Mucosa of rectum (tissue), 2 donors: ENCODE measurements around the gene AGPAT2.

Source experiments
- H3K27ac ChIP-seq, 2 donors: one replicate each; pipeline ENCODE4 v1.7.0; 2013; ENCODE audit warnings: inconsistent platforms in 2 of 2, low read depth in 2 of 2, low read length in 2 of 2
- H3K27me3 ChIP-seq, 2 donors: one replicate each; pipeline ENCODE4 v1.7.0; 2013; ENCODE audit warnings: low read length in 2 of 2; ENCODE audit not compliant: control insufficient read depth in 2 of 2, insufficient read depth in 2 of 2
- H3K36me3 ChIP-seq, 2 donors: one replicate each; pipeline ENCODE4 v1.7.0; 2013; ENCODE audit warnings: low read length in 2 of 2; ENCODE audit not compliant: control insufficient read depth in 2 of 2, insufficient read depth in 2 of 2
- H3K4me1 ChIP-seq, 2 donors: one replicate each; pipeline ENCODE4 v1.7.0; 2013; ENCODE audit warnings: low read length in 2 of 2, mild to moderate bottlenecking in 1 of 2; ENCODE audit not compliant: control insufficient read depth in 2 of 2, insufficient read depth in 2 of 2
- H3K4me3 ChIP-seq, 2 donors: one replicate each; pipeline ENCODE4 v1.7.0; 2013; ENCODE audit warnings: low read length in 2 of 2
- H3K9ac ChIP-seq, 2 donors: one replicate each; pipeline ENCODE4 v1.7.0; 2013; ENCODE audit warnings: low read length in 2 of 2, low read depth in 1 of 2, mild to moderate bottlenecking in 1 of 2
- H3K9me3 ChIP-seq, 2 donors: one replicate each; pipeline ENCODE4 v1.7.0; 2013; ENCODE audit warnings: low read length in 2 of 2; ENCODE audit not compliant: control insufficient read depth in 2 of 2
- donor health status: healthy.
- donor health status: Normal muscosa, but diverticular disease.

The AGPAT2 gene

GRCh38 chr9:136694872-136695247 lies 7.6 kb upstream of the AGPAT2 start:
- H3K27ac ChIP-seq = peak overlapping the region in 1 of 2 donors; percentile 69
- H3K9ac ChIP-seq = peak overlapping the region in 1 of 2 donors; percentile 68

DNA sequence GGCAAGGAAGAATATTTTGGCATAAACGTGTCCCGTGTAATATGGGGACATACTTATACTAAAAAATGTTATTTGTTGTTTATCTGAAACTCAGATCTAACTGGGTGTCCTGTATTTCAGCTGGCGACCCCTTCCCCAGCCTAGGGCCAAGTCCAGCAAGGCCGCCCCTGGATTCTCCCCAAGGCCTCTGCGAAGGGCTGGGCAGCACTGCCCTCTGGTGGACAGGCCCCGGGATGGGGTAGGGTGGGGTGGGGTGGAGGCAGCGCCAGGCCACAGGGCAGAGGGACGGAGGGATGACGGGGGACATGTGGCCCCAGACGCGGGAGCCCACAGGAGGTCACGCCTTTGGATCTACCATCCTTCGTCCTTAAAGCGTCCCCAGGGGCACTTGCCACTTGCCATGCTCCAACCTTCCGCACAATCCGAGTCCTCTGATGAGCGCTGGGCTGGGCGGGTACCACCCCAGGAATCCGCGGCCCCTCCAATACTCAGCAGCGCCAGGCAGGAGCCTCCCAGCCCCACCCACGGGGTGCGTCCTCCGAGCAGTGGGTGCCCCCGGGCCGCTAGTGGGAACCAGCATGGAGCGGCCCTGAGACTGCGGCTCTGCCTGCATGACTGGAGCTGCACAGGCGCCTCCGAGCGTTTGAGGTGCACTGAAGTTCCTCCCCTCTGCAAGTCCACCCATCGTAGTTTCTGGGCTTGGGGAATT lies 7.1 kb upstream of the AGPAT2 start:
- Histone ChIP-seq H3K36me3 (no peaks in the 10 kb centered on the region), H3K9ac (peak overlapping the region in 1 of 2 donors; percentile 68), H3K9me3 (no peaks in the 10 kb centered on the region), H3K27me3 (peaks cover 0 to 8% of the 10 kb centered on the region in 2 donors), H3K27ac (peak overlapping the region; percentile 89 to 92), H3K4me1 (peaks cover 37 to 63% of the 10 kb centered on the region in 2 donors), H3K4me3 (peak overlapping the region; percentile 38 to 41)

More at GRCh38 chr9:136694872-136695247, 7.6 kb upstream of the AGPAT2 start:
- Histone ChIP-seq H3K9me3 (no peaks in the 10 kb centered on the region), H3K27me3 (peaks cover 0 to 8% of the 10 kb centered on the region in 2 donors), H3K4me3 (no peak overlapping the region), H3K4me1 (peaks cover 37 to 62% of the 10 kb centered on the region in 2 donors), H3K36me3 (no peaks in the 10 kb centered on the region)

GRCh38 chr9:136693490-136694162 lies 6.4 kb upstream of the AGPAT2 start:
- no peaks in the 10 kb centered on the region for H3K36me3 ChIP-seq
- peaks cover 43 to 69% of the 10 kb centered on the region in 2 donors for H3K4me1 ChIP-seq
- peak overlapping the region; percentile 15 to 68 for H3K9ac ChIP-seq
- H3K9me3 ChIP-seq = no peaks in the 10 kb centered on the region
- H3K27ac ChIP-seq = peak overlapping the region; percentile 89 to 92
- H3K4me3 ChIP-seq = peak overlapping the region; percentile 38 to 45
- H3K27me3 ChIP-seq = peaks cover 0 to 8% of the 10 kb centered on the region in 2 donors

GRCh38 chr9:136693135-136693489 lies 5.9 kb upstream of the AGPAT2 start:
- Histone ChIP-seq H3K4me3 (peak overlapping the region; percentile 7 to 45), H3K9ac (peak overlapping the region; percentile 15 to 52), H3K4me1 (peaks cover 43 to 75% of the 10 kb centered on the region in 2 donors), H3K9me3 (no peaks in the 10 kb centered on the region), H3K36me3 (no peaks in the 10 kb centered on the region), H3K27ac (peak overlapping the region; percentile 89 to 92), H3K27me3 (peaks cover 0 to 8% of the 10 kb centered on the region in 2 donors)

DNA sequence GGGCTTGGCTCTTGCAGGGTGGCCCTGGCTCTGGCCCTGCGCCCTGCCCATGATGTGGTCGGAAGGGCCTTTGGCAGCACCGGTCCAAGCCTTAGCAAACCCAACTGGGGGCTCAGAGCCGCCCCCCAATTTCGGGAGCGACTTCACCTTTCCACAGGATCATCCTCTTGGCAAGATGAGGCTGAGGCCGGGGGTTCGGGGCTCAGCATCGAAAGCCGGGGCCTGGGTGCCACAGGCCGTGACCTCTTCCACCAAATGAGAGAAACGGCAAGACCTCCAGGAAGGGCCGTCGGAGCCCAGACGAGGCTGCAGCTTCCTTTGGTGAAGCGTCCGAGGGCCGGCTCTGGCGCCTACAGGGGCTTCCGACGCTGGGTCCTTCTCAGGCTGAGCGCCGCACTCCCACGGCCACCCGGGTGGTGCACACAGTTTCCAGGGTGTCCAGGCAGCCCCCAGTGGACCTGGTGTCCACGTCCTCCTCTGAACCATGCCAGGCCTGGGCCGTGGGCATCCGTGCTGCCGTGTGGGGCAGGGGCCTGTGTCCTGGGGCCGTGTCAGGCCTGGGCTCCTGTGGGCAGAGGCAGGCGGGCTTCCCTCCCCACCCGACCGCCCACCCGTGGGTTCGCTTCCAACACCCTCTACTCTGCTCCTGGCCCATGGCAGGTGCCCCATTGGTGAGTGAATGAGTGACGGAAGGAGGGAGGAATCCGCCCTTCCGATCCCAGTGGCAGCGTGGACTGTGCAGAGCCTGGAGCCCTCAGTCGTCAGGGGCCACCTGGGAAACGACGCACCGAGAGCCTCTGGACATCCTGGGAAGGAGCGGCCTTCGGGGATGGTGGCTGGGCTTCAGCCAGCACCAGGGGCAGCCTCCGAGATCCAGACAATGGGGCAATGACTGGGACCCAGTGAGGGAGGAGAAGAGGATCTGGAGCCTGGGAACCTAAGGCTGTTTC lies 5.2 kb upstream of the AGPAT2 start:
- Histone ChIP-seq H3K4me1 (peaks cover 42 to 74% of the 10 kb centered on the region in 2 donors), H3K9ac (peak overlapping the region; percentile 15 to 52), H3K9me3 (no peaks in the 10 kb centered on the region), H3K4me3 (peak overlapping the region; percentile 7 to 45), H3K36me3 (no peaks in the 10 kb centered on the region), H3K27me3 (peaks cover 0 to 3% of the 10 kb centered on the region in 2 donors), H3K27ac (peak overlapping the region; percentile 89 to 92)

DNA sequence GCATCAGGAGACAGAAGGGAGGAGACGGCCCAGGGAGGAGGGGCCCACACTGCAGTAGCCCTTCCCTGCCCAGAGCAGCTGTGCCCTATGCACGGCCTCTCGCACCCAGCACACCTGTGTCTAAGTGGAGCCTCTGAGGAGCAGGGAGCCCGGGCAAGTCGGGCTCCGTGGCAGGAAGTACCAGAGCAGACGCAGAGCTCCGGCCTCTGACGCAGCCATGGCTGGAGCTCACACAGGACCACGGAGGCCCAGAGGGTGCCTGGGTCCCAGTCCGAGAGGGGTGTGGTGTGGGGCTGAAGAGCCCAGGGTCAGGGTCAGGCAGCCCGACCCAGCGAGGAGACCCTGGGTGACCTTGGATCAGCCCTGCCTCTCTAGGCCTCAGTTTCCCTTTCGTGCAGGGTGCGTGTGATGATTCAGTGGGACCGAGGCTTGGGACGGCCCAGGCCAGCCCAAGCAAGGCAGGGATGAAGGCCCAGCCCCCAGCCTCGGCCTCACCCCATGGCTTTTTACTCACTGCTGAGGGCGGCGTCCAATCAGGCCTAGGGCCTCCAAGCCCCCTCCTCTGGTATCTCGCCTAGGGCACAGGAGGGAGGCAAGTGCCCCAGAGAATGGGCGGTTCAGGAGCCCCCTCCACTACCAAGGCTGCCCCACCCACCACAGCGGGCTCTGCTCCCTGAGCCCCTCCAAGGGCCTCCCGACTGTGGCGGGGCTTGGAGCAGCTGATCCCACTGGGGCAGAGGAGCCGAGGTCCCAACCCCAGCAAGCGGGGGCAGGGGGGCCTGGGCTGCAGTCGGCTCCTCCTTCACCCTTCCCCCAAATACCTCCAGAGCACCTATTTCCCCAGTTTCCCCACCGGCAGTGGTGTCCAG lies 4.3 kb upstream of the AGPAT2 start:
- Histone ChIP-seq H3K4me1 (peaks cover 37 to 69% of the 10 kb centered on the region in 2 donors), H3K9ac (no peak overlapping the region), H3K36me3 (no peaks in the 10 kb centered on the region), H3K27ac (no peak overlapping the region), H3K27me3 (no peaks in the 10 kb centered on the region), H3K9me3 (no peaks in the 10 kb centered on the region), H3K4me3 (no peak overlapping the region)

GRCh38 chr9:136690806-136691261 lies 3.6 kb upstream of the AGPAT2 start:
- H3K27ac ChIP-seq = no peak overlapping the region
- H3K9me3 ChIP-seq = no peaks in the 10 kb centered on the region
- no peaks in the 10 kb centered on the region for H3K36me3 ChIP-seq
- no peak overlapping the region for H3K9ac ChIP-seq
- H3K4me3 ChIP-seq = no peak overlapping the region
- peaks cover 41 to 69% of the 10 kb centered on the region in 2 donors for H3K4me1 ChIP-seq
- no peaks in the 10 kb centered on the region for H3K27me3 ChIP-seq

- no peak overlapping the region for H3K27ac ChIP-seq
- H3K27me3 ChIP-seq = no peaks in the 10 kb centered on the region
- no peak overlapping the region for H3K9ac ChIP-seq
- no peaks in the 10 kb centered on the region for H3K36me3 ChIP-seq
- no peak overlapping the region for H3K4me3 ChIP-seq
- H3K9me3 ChIP-seq = no peaks in the 10 kb centered on the region
- peaks cover 41 to 69% of the 10 kb centered on the region in 2 donors for H3K4me1 ChIP-seq
Observed at GRCh38 chr9:136690104-136690805, 3.0 kb upstream of the AGPAT2 start.

GRCh38 chr9:136689108-136689460 lies 1.8 kb upstream of the AGPAT2 start:
- Histone ChIP-seq H3K36me3 (no peaks in the 10 kb centered on the region), H3K27ac (peak overlapping the region in 1 of 2 donors; percentile 92), H3K27me3 (no peaks in the 10 kb centered on the region), H3K4me3 (no peak overlapping the region), H3K4me1 (peaks cover 40 to 62% of the 10 kb centered on the region in 2 donors), H3K9me3 (no peaks in the 10 kb centered on the region), H3K9ac (peak overlapping the region in 1 of 2 donors; percentile 41)
